ENCODE measurements around the gene LETMD1.

The LETMD1 gene

DNA sequence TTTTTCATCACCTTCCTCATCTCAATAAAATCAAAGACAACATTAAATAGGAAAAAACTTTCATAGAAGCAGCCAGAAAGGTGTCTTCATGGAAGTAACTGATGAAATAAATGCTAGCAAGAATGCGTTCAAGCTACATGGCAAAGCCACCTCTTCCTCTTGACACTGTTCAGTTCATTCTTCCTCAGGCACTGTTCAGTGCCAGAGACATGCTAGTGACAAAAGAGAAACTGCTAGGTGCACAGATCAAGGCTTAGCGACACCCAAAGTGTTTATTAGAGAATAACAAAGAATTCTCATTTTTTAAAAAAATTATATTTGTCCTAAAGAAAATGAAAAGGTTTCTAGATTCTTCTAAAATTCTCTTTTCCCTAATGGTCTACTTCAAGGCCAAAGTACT lies 29.2 kb upstream of the LETMD1 start:
- no peak overlapping the region for H3K4me3 Mint-ChIP-seq
- peaks cover 3% of the 10 kb centered on the region for H3K36me3 Mint-ChIP-seq (ENCODE audit: low read depth)
- H3K9me3 Mint-ChIP-seq, result no peaks in the 10 kb centered on the region
- peaks cover 34% of the 10 kb centered on the region for H3K4me1 Mint-ChIP-seq (ENCODE audit: low read depth)
- H3K27ac Mint-ChIP-seq, result no peak overlapping the region
- H3K27me3 Mint-ChIP-seq (ENCODE audit: low read depth), result no peaks in the 10 kb centered on the region

GRCh38 chr12:51019927-51020326 lies 28.2 kb upstream of the LETMD1 start:
- H3K27ac Mint-ChIP-seq, result no peak overlapping the region
- no peak overlapping the region for H3K4me3 Mint-ChIP-seq
- peaks cover 44% of the 10 kb centered on the region for H3K4me1 Mint-ChIP-seq (ENCODE audit: low read depth)
- peaks cover 3% of the 10 kb centered on the region for H3K36me3 Mint-ChIP-seq (ENCODE audit: low read depth)
- no peaks in the 10 kb centered on the region for H3K27me3 Mint-ChIP-seq (ENCODE audit: low read depth)
- H3K9me3 Mint-ChIP-seq, result no peaks in the 10 kb centered on the region

DNA sequence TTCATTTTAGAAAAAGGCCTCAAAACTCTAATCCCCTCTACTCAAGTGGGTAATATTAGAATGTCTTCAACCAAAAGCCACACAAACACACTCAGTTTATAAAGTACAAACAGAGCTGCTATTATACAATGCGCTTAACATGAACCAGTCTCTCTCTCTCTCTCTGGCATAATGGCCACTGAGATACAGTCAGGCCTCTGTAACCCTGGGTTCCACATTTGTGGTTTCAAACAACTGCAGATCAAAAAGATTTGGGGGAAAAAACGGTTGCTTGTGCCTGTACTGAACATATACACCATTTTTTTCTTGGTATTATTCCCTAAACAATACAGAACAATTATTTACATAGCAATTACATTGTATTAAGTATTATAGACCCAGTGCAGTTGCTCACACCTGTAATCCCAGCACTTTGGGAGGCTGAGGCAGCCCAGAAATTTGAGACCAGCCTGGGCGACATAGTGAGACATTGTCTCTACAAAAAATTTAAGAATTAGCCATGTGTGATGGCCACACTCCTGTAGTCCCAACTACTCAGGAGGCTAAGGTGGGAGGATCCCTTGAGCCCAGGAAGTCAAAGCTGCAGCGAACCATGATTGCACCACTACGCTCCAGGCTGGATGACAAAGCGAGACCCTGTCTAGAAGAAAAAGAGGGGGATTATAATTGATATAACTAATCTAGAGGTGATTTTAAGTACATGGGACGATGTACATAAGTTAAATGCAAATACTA lies 27.5 kb upstream of the LETMD1 start:
- Mint-ChIP-seq H3K9me3 (no peaks in the 10 kb centered on the region), H3K27me3 (ENCODE audit: low read depth) (no peaks in the 10 kb centered on the region), H3K4me1 (ENCODE audit: low read depth) (peaks cover 50% of the 10 kb centered on the region), H3K36me3 (ENCODE audit: low read depth) (peaks cover 3% of the 10 kb centered on the region), H3K27ac (no peak overlapping the region), H3K4me3 (no peak overlapping the region)

GRCh38 chr12:51021694-51022093 lies 26.4 kb upstream of the LETMD1 start:
- H3K27ac Mint-ChIP-seq, result peak overlapping the region; percentile 65
- H3K27me3 Mint-ChIP-seq (ENCODE audit: low read depth), result no peaks in the 10 kb centered on the region
- peaks cover 3% of the 10 kb centered on the region for H3K36me3 Mint-ChIP-seq (ENCODE audit: low read depth)
- no peaks in the 10 kb centered on the region for H3K9me3 Mint-ChIP-seq
- peak overlapping the region; percentile 37 for H3K4me3 Mint-ChIP-seq
- peaks cover 52% of the 10 kb centered on the region for H3K4me1 Mint-ChIP-seq (ENCODE audit: low read depth)

GRCh38 chr12:51023625-51024382 lies 24.3 kb upstream of the LETMD1 start:
- Mint-ChIP-seq H3K27ac (peak overlapping the region; percentile 98), H3K9me3 (no peaks in the 10 kb centered on the region), H3K27me3 (ENCODE audit: low read depth) (peaks cover 8% of the 10 kb centered on the region), H3K36me3 (ENCODE audit: low read depth) (peaks cover 1% of the 10 kb centered on the region), H3K4me1 (ENCODE audit: low read depth) (peaks cover 52% of the 10 kb centered on the region), H3K4me3 (peak overlapping the region; percentile 95)

GRCh38 chr12:51025338-51025835 lies 22.7 kb upstream of the LETMD1 start:
- Mint-ChIP-seq H3K36me3 (ENCODE audit: low read depth) (peaks cover 1% of the 10 kb centered on the region), H3K27ac (peak overlapping the region; percentile 98), H3K9me3 (no peaks in the 10 kb centered on the region), H3K27me3 (ENCODE audit: low read depth) (peaks cover 10% of the 10 kb centered on the region), H3K4me3 (peak overlapping the region; percentile 95), H3K4me1 (ENCODE audit: low read depth) (peaks cover 44% of the 10 kb centered on the region)

- Mint-ChIP-seq H3K36me3 (ENCODE audit: low read depth) (peaks cover 1% of the 10 kb centered on the region), H3K27ac (peak within 1 kb of the TSS; percentile 98), H3K27me3 (ENCODE audit: low read depth) (peaks cover 10% of the 10 kb centered on the region), H3K4me1 (ENCODE audit: low read depth) (peaks cover 39% of the 10 kb centered on the region), H3K9me3 (no peaks in the 10 kb centered on the region), H3K4me3 (peak within 1 kb of the TSS; percentile 95)
Measured at GRCh38 chr12:51025836-51026638, 22.1 kb upstream of the LETMD1 start, which contains the start of gene SLC11A2. TSS of gene SLC11A2 (minus strand) at chr12:51026384. CDS start at chr12:51010728, 15,656 bp downstream.

DNA sequence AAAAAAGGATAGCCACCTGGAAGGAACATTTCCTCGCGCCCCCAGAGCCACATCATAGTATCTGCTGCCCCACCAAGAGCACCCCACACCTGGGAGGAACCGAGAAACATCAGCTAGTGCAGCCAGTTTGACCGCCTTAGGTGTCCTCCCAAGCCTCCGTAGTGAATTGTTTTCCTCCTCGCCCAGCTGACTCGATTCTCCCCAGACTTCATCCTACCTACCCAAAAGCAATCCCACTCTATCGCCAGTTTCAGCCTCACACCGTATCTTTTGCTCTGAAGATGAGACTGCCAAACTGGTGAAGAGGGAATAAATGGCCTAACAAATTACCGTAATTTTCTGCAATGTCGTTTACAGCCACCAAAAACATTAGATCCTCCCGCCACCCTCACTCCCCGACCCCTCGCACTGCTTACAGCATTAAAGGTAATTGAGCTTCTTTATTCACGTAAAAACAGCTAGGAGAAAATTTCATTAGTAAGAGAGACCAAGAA lies 20.7 kb upstream of the LETMD1 start:
- peaks cover 30% of the 10 kb centered on the region for H3K4me1 Mint-ChIP-seq (ENCODE audit: low read depth)
- no peaks in the 10 kb centered on the region for H3K9me3 Mint-ChIP-seq
- no peak overlapping the region for H3K27ac Mint-ChIP-seq
- H3K4me3 Mint-ChIP-seq, result peak overlapping the region; percentile 23
- peaks cover 10% of the 10 kb centered on the region for H3K27me3 Mint-ChIP-seq (ENCODE audit: low read depth)
- H3K36me3 Mint-ChIP-seq (ENCODE audit: low read depth), result no peaks in the 10 kb centered on the region

- Mint-ChIP-seq H3K9me3 (no peaks in the 10 kb centered on the region), H3K36me3 (ENCODE audit: low read depth) (no peaks in the 10 kb centered on the region), H3K27me3 (ENCODE audit: low read depth) (peaks cover 10% of the 10 kb centered on the region), H3K4me3 (no peak overlapping the region), H3K4me1 (ENCODE audit: low read depth) (peaks cover 27% of the 10 kb centered on the region), H3K27ac (no peak overlapping the region)
Measured at GRCh38 chr12:51028126-51028812, 19.9 kb upstream of the LETMD1 start.

DNA sequence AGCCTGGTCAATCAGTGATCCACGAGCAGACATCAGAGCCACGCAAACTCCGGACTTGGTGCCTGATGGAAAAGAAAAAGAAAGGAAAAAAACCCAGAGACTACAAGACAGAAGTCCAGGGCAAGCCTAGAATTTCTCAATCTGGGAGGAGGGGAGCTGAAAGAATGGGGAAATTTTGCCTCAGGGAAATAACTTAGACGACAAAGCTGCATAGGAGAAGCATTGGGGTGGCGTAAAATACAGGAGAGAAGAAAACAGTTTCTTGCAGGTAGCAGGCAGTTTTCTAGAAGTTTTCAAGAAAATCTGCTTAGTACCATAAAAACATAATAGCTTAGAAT lies 19.3 kb upstream of the LETMD1 start:
- Mint-ChIP-seq H3K27me3 (ENCODE audit: low read depth) (peaks cover 10% of the 10 kb centered on the region), H3K27ac (no peak overlapping the region), H3K4me1 (ENCODE audit: low read depth) (peaks cover 22% of the 10 kb centered on the region), H3K36me3 (ENCODE audit: low read depth) (no peaks in the 10 kb centered on the region), H3K4me3 (no peak overlapping the region), H3K9me3 (no peaks in the 10 kb centered on the region)

GRCh38 chr12:51033048-51033447 lies 15.1 kb upstream of the LETMD1 start:
- Mint-ChIP-seq H3K4me1 (ENCODE audit: low read depth) (no peaks in the 10 kb centered on the region), H3K27ac (no peak overlapping the region), H3K9me3 (no peaks in the 10 kb centered on the region), H3K27me3 (ENCODE audit: low read depth) (peaks cover 9% of the 10 kb centered on the region), H3K4me3 (no peak overlapping the region), H3K36me3 (ENCODE audit: low read depth) (no peaks in the 10 kb centered on the region)

DNA sequence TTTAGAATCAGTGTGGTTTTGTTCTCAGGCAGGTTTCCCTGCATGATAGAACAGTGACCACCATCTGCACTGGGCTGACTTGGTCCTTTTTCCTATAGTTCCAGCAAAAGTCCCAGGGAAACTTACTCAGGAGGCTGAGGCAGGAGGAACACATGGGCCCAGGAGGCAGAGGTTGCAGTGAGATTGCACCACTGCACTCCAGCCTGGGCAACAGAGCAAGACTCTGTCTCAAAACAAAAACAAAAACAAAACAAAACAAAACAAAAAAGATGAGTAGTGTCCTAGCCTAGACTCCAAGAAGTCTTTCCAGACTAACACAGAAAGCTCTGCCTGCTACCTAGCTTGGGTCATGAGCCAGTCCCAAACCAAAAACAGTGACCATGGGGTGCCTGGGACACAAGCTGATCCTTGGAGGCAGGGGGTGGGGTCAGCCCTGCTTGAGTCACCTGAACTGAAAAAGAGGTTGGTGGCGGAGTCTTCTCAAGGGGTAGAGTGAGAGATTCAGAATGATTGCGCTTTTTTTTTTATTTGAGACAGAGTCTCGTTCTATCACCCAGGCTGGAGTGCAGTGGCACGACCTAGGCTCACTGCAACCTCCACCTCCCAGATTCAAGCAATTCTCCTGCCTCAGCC lies 14.6 kb upstream of the LETMD1 start:
- H3K4me3 Mint-ChIP-seq, result no peak overlapping the region
- H3K9me3 Mint-ChIP-seq, result no peaks in the 10 kb centered on the region
- H3K36me3 Mint-ChIP-seq (ENCODE audit: low read depth), result no peaks in the 10 kb centered on the region
- H3K27me3 Mint-ChIP-seq (ENCODE audit: low read depth), result peaks cover 4% of the 10 kb centered on the region
- H3K4me1 Mint-ChIP-seq (ENCODE audit: low read depth), result no peaks in the 10 kb centered on the region
- H3K27ac Mint-ChIP-seq, result no peak overlapping the region

- Mint-ChIP-seq H3K27ac (no peak overlapping the region), H3K9me3 (no peaks in the 10 kb centered on the region), H3K36me3 (ENCODE audit: low read depth) (no peaks in the 10 kb centered on the region), H3K4me3 (no peak overlapping the region), H3K4me1 (ENCODE audit: low read depth) (no peaks in the 10 kb centered on the region), H3K27me3 (ENCODE audit: low read depth) (no peaks in the 10 kb centered on the region)
Measured at GRCh38 chr12:51036279-51036678, 11.8 kb upstream of the LETMD1 start.
